Fibroblast of lung (primary cell): Measurements from ENCODE around the gene THOC6.

ENCODE experiments used
- EZH2 ChIP-seq: IDR thresholded peaks from 2 replicates; pipeline ENCODE4 v1.5.1; 2012; ENCODE audit warnings: low read length, control low read depth, mild to moderate bottlenecking; ENCODE audit errors: missing control alignments
- TF ChIP-seq, protein P1 (sequence below), 2 donors: IDR thresholded peaks in 1 of 2; conservative IDR thresholded peaks in 1 of 2; 1 replicate in 1 of 2; 2 replicates in 1 of 2; pipeline ENCODE4 v1.5.1; 2011 to 2012; ENCODE audit warnings: low read length in 2 of 2, control low read depth in 1 of 2, inconsistent platforms in 1 of 2, low read depth in 1 of 2, mild to moderate bottlenecking in 1 of 2

DNA sequence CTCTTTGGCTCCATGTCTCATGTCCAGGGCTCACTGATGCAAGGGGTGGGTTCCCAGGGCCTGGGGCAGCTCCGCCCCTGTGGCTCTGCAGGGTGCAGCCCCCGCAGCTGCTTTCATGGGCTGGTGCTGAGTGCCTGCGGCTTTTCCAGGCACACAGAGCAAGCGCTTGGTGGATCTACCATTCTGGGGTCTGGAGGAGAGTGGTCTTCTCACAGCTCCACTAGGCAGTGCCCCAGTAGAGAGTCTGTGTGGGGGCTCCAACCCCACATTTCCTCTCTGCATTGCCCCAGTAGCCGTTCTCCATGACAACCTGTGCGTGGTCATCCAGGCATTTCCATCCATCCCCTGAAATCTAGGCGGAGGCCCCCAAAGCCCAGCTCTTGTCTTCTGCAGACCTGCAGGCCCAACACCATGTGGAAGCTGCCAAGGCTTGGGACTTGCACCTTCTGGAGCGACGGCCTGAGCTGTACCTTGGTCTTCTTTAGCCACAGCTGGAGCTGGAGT, 46.8 kb downstream of the THOC6 start:
- TF ChIP-seq, protein P1, sequence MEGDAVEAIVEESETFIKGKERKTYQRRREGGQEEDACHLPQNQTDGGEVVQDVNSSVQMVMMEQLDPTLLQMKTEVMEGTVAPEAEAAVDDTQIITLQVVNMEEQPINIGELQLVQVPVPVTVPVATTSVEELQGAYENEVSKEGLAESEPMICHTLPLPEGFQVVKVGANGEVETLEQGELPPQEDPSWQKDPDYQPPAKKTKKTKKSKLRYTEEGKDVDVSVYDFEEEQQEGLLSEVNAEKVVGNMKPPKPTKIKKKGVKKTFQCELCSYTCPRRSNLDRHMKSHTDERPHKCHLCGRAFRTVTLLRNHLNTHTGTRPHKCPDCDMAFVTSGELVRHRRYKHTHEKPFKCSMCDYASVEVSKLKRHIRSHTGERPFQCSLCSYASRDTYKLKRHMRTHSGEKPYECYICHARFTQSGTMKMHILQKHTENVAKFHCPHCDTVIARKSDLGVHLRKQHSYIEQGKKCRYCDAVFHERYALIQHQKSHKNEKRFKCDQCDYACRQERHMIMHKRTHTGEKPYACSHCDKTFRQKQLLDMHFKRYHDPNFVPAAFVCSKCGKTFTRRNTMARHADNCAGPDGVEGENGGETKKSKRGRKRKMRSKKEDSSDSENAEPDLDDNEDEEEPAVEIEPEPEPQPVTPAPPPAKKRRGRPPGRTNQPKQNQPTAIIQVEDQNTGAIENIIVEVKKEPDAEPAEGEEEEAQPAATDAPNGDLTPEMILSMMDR (conservative IDR thresholded peaks at IDR 0.05 in 1 of 2, IDR thresholded peaks at IDR 0.05 in 1 of 2; ENCODE audit: low read depth in 1 of 2, low read length in 2 of 2), result no peak
- TF ChIP-seq EZH2, result no peak
